DLD1 (cell line): ENCODE results near the gene VMP1.

Experiments used
- in situ Hi-C: cut with HindIII; loops from 2 replicates; pipeline ENCODE4 v1.10.0; 2017; ENCODE audit warnings: low sequenced_read_pairs

Gene VMP1

DNA sequence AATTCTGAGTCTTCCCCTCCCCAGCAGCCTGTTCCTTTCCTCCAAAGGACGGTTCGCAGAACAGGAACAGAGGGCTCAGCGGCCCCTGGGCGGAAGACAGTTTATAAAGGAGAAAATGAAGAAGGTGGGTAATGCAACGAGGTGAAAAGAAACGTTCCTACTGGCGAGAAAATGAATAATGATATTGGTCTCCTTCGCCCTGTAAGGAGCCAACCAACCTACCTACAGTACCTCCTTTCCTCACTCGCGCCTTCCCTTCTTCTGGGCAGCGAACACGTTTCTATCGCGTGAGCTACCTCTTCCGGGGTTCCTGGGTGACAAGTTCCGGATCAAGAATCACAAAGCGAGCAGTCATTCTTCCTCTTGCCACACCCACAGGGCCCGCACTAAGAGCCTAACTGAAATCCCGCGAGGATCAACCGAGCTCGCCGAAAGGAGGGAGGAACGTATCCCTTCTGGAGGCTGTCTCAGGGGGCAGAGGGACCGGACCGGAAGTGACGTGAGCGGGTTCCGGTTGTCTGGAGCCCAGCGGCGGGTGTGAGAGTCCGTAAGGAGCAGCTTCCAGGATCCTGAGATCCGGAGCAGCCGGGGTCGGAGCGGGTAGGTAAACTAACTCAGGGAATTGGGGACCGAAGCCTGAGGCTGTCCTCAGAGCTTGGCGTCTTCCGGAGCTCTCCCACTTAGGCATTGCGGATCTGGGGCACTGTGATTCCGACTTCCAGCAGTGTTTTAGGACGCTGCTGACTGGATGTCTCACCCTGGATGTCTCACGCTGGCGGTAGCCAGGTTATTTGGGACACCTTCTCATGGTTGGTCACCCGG is at the start of gene VMP1, which contains the start of gene PTRH2:
Gene VMP1, plus strand, starts transcription at position 506 of the 822 bp plus-strand sequence. CDS start 23,793 bp downstream, outside the sequence.
Gene PTRH2, minus strand, starts transcription at position 282 of the 822 bp plus-strand sequence. CDS start 9,452 bp downstream, outside the sequence.
- in situ Hi-C loops = no loop called here

DNA sequence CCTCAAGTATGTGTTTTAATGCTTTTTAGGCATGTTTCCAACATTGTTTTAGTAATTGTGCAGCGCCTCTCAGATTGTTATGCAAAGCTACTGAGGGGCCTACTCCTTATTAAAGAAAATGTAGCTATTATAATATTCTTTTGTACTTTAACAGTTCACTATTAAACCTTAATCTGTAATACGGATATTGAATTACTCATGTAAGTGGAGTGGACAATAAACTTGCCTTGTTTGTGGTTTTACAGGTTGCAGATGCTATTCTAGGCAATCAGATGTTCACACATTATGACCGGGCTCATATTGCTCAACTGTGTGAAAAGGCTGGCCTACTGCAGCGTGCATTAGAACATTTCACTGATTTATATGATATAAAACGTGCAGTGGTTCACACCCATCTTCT is 41.2 kb upstream of the VMP1 start:
- in situ Hi-C loops = no loop called here

DNA sequence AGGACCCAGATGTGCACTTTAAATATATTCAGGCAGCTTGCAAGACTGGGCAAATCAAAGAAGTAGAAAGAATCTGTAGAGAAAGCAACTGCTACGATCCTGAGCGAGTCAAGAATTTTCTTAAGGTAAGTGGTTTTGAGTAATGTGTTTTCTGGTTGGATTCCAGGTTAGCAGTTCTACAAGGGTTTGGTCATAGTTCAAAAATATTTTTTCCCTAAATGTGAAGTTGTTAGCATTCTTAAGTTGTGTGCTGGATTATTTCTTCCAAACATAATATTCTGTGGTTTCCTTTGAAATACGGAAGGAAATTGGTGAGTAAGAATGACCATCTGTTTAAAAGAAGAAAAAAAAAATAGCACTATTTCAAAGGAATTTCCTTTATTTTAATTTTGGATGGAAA is 38.6 kb upstream of the VMP1 start:
- in situ Hi-C loops = no loop called here

DNA sequence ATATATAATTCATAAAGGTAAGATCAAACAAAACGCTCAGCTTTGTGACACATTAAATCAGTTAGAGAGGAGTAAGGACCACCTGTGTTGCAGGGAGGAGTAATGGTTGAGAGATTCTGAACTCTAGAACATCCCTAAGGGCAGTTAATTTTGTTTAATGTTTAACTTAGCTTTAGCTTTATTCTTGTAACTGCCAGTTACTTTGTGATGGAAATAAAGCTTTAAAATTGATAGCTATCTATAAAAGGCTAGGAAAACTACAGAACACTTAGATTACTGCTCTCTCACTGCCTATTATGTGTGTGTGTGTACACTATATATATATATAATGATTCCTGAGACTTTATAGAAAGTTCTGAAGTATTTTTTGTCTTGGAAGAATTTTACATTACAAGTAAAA is 38.0 kb upstream of the VMP1 start:
- in situ Hi-C loops = no loop called here

DNA sequence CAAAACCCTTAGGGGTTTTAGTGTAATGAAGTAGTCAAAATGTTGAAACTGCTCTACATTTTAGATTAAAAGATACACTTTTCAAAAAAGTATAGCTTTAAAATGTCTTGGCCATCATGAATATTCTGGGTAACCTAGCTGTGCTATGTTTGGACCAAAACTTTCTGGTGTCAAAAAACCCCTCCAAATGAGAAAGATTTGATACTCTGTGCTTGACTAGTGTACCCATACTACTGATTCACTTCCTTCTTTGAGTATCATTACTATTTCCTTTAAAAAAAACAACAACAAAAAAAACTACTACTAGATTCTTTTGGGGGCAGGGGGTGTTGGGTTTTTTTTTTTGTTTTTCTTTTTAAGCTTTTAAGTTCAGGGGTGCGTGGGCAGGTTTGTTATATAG is 37.5 kb upstream of the VMP1 start:
- in situ Hi-C loops = no loop called here

DNA sequence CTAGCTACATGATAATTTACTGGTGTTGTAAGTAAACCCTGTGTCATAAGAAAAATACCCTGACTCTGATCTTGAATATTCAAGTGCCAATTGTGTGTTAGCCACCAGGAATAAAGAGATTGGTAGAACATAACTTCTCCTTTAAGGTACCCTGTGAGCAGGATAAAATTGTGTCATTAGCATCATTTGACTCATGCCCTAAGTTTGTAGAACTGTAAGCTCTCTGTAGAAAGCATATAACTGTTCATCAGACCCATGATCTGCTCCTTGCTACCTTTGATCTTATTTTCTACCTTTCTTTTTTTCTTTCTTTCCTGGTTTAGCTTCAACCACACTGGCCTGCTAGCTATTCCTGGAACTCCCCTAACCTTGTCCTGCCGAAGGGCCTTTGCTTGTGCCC is 36.1 kb upstream of the VMP1 start:
- in situ Hi-C loops = no loop called here

DNA sequence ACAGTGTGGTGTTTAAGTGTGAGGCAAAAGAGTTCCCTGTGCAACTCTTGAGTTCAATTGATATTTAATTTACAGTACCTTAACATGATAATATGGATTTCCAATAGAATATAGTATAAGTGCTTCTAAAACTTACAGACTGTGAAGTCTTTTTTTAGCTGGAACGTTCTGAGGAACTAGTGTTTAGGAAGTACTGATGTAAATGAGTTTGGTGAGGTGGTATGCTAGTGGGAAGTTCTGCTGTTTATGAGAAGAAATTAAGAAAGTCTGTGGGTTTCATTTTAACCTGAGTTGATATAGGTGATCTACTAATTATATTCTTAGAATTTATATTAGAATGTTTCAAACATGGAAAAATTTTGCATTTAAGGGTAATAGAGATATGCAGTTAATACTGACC is 32.2 kb upstream of the VMP1 start:
- in situ Hi-C loops = no loop called here

DNA sequence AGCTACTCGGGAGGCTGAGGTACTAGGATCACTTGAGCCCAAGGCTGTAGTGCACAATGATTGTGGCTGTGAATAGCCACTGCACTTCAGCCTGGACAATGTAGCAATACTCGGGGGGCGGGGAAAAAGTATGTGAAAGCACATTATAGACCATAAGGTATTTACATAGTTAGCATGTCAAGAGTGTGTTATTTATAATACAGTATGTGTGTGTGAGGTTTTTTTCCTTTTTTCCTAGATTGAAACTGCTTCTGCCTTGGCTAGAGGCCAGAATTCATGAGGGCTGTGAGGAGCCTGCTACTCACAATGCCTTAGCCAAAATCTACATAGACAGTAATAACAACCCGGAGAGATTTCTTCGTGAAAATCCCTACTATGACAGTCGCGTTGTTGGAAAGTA is 30.7 kb upstream of the VMP1 start:
- in situ Hi-C loops = no loop called here

DNA sequence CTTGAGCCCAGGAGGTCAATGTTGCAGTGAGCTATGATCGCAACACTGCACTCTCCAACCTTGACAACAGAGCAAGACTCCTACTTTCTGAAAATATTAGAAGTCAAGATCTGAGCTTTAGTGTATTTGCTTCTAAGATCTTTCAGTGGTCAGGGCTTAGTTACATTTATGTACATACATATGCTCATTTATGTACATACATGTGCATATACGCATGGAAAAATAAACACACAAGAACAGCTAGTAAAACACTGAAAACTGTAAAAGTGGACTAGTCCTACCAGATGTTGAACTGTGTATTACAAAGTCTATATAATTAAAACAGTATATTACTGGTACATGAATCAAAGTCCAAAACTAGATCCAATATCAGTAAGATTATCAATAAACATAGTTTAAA is 28.5 kb upstream of the VMP1 start:
- in situ Hi-C loops = no loop called here

DNA sequence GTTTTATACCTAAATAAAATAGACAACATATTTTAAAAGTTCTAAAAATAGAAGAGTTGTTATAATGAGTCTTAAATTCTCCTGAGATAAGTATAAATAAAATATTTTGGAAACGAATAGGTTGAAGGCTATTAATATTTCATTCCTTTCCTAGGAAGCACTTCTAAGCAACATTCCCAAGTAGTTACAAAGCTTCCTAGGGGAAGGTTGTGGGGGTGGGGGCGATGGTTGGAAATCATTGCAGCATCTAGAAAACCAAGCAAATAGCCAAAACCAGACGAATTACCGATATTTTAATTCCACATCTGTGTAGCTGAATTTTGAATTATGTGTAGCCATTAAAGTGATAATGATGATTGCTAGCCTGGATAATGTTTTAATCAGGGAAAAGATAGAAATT is 27.1 kb upstream of the VMP1 start:
- in situ Hi-C loops = loop anchor here (10.0 kb wide), 1 partner anchor 64 kb away; no protein-coding TSS in a partner anchor

DNA sequence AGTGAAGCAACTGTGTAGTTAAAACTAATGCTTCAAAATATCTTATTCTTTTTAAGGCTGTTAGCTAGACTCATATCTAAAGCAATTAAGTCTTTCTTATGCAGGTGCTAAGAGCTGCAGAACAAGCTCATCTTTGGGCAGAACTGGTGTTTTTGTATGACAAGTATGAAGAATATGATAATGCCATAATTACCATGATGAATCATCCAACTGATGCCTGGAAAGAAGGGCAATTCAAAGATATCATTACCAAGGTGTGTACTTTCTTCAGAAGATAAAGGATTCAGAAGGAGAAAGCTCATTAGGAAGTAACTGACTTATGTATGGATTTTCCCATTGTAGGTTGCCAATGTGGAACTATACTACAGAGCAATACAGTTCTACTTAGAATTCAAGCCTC is 24.2 kb upstream of the VMP1 start:
- in situ Hi-C loops = loop anchor here (10.0 kb wide), 1 partner anchor 62 kb away; no protein-coding TSS in a partner anchor

DNA sequence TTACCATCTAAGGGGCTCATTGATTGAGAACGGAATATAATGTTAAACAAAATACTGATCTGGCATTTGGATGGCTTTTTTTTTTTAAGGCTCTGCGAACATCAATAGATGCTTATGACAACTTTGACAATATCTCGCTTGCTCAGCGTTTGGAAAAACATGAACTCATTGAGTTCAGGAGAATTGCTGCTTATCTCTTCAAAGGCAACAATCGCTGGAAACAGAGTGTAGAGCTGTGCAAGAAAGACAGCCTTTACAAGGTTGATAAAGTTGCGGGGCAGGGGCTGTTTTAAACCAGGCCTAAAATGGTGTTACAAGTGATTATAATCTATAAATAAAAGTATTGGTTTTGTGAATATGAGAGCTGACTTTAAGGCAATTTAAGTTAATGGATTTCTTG is 22.5 kb upstream of the VMP1 start:
- in situ Hi-C loops = loop anchor here (10.0 kb wide), 1 partner anchor 60 kb away; no protein-coding TSS in a partner anchor

DNA sequence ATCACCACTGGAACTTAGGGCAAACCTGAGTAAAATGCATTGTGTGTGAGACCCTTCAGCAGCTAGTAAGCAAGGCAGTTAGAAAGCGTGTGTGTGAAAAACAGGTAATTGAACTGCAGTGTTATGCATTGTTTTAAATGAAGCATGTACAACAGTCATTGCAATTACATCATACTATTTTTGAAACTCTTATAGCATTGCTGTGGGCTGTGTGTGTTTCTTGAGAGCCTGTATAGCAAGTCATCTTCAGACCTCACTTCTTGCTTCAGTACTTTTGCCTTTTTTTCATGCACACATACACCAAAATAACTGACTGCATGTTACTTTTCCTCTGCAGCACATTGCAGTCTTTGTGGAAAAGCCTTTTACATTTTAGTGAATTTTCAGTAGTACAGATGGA is 19.4 kb upstream of the VMP1 start:
- in situ Hi-C loops = loop anchor here (10.0 kb wide), 1 partner anchor 57 kb away; no protein-coding TSS in a partner anchor

DNA sequence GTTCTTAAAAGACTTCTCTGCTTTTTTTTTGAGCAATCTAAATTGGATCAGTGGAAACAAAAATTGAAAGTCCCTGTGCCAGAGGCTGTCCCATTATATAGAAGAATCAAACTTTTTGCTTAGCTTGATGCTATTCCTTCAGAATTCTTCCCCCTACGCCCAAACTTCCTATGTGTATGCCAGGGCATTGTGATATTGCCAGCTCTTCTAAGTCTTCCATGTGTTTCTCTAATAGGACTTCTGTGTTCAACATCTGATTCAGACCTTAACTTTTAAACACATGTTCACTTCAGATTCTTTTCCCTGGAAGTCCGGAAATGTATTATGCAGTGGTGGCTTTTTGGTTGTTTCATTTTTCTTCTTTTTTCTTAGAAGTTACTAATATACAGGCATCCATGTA is 19.0 kb upstream of the VMP1 start:
- in situ Hi-C loops = loop anchor here (10.0 kb wide), 1 partner anchor 56 kb away; no protein-coding TSS in a partner anchor

DNA sequence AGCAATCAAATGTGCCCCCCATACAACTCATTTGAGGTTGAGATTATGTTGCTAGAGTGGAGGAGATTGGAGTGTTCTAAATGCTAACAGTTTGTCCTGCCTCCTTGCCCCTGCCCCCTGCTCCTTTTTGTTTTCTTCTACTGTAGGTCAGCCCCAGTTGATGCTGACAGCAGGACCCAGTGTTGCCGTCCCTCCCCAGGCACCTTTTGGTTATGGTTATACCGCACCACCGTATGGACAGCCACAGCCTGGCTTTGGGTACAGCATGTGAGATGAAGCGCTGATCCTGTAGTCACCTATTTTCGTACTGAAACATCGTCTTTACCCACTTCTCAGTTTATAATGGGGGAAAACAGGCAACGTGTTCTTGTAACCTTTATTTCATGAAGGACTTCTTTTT is 13.9 kb upstream of the VMP1 start:
- in situ Hi-C loops = no loop called here

DNA sequence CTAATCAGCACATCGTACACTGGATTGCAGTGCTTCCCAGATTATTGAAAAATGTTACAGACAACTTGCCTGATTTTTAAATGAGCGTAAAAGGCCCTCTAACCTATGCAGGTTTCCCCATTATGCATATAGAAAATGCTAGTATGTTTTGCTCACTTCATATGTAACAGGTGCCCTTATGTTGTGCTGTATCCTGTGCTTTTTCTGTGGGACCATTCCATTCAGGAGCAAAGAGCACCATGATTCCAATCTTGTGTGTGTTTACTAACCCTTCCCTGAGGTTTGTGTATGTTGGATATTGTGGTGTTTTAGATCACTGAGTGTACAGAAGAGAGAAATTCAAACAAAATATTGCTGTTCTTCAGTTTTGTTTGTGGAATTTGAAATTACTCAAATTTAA is 13.1 kb upstream of the VMP1 start:
- in situ Hi-C loops = no loop called here

DNA sequence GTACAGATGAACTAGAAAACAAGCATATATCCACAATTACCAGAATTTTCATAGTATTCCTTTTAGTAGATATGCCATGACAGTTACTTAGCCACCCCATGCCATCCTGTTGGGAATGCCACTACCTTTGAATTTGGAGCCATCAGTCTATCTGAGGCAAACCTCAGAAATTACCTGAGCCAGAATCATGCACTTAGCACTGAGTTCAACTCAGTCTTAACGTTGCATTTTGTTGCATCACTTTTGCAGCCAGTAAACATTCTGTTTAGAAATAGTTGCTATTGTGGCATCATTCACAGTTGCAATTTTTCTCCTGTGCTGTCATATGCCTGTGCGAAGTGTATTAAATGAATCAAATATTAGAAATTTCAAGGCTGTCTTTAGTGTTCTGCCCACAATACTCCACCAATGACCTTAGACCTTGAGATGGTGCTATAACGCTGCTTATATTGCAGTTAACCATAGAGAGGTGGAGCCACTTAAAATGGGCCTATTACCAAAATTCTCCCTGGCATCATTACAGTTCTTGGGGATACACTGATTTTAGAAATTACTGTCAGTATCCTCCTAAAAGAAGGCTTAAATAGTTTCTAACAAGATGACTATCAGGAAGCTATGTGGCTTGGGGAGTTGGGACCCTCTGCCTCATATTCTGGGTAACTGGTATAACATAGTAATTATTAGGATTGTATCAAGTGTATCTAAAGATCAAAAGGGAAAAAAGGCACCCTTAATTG is 11.3 kb upstream of the VMP1 start:
- in situ Hi-C loops = no loop called here

DNA sequence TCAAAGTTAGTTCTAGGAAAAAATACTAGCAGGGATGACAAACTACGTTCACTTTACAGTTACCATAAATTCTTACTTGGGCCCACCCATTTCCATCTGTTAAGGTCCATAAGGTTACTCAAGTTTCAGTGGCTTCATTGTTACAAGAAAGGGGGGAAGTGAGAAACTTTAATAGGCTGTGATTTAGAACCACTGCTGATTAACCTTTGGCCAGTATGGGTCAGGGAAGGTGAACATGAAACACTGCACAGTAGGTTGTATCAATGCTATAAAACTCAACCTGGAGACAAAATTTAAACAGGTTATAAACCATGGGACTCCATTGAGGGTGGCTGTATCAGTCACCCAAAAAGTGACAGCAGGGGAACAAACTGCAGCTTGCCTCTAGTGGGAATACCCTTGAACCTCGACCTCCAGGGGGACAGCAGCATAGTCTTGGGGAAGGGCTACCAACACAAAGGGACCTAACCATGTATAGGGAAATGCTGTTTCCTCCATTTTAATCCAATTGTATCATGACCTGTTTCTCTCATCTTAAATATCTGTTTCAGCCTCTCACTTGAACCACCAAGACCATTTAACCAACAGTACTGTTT is 10.7 kb upstream of the VMP1 start:
- in situ Hi-C loops = no loop called here

DNA sequence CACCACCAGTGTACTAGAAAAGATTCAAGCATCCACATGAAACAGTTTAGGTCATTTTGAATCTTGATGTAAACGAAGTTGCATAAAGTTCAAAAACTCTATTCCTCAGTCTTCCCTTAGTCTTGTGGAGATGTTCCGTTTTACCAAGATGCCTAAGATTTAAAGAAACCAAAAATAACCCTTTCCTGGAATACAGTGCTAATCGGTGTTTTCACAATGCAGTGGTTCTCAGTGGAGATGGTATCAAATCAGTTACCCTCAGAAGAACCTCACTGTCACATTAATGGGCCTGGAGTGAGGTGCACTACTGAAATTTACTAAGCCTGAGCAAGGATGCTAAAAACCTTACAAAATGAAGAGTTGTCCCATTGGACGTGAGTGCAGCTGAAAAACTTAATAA is 9.3 kb upstream of the VMP1 start:
- in situ Hi-C loops = no loop called here

DNA sequence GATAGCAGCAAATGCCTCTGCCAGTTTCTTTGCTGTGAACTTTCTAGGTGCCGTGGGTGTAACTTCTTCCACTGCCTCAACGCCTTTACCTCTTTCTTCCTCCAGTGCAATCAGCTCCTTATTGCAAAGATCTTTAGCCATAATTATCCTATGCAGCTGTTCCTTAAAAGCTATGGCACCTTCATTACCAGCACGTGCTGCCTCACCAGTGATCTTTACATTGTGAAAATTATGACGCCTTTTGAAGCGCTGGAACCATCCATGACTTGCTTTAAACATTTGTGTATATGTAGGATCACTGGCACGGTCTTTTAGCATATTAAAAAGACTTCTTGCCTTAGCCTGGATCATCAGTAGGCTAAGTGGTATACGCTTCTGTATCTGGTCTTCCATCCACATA is 8.2 kb upstream of the VMP1 start:
- in situ Hi-C loops = no loop called here

DNA sequence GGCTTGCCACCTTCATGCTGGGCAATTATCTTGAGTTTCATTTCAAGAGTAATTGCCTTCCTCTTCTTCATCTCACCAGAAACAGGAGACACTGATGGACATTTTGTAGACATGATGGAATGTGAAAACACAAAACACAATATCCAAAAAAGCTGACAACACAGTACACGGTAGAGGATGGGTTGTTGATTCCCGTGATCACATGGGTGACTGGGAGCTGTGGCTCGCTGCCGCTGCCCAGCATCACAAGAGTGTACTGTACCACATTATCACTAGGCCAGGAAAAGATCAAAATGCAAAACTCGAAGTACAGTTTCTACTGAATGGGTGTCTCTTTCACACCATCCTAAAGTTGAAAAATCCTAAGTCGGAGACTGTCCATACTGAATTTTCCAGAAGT is 7.7 kb upstream of the VMP1 start:
- in situ Hi-C loops = no loop called here

DNA sequence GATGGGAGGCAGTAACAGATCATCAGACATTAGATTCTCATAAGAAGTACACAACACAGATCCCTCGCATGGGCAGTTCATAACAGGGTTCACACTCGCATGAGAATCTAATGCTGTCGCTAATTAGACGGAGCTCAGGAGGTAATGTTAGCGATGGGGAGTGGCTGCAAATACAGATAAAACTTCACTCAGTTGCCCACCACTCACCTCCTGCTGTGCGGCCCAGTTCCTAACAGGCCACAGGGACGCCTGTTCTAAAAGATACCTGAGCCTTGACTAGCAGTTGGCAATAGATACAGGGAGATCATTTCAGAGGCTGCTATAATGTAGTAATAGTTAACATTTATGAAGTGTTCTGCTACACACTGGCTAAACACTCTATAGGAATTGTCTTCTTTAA is 5.2 kb upstream of the VMP1 start:
- in situ Hi-C loops = no loop called here
